HG03045 (cell line): ENCODE results near the gene LCMT1.

Source experiments
- ATAC-seq: cut with Tn5 transposase; IDR thresholded peaks from one replicate; pipeline ENCODE4 v1.9.1; 2021; ENCODE audit warnings: mild to moderate bottlenecking, moderate library complexity; ENCODE audit not compliant: unreplicated experiment

Gene LCMT1

DNA sequence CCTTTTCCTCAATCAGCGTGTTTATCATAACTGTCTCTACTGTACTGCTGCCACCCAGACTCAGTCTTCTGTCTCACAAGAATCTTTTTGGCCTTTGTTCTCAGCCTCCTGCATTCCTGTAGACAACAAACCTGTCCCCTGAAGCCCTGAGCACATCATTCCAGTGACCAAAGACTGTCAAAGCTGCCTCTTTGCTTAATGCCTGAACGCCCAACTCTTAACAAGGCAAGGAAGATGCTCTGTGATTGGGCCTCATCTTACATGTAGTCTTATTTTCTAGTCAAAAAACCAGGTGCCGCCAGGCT is 75.9 kb downstream of the LCMT1 start:
- no peak for ATAC-seq

DNA sequence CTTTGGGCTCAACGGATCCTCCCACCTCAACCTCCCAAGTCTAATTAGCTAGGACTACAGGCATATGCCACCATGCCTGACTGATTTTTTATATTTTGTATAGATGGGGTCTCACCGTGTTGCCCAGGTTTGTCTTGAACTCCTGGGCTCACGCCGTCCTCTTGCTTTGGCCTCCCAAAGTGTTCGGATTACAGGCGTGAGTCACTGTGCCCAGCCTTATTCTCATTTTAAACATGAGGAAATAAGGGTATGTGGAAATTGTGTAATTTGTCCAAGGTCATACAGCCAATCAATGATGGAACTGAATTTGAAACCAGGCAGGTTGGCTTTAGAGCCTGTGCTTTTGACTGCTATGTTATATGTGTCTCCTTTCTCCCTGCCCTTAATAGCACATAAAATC is 77.8 kb downstream of the LCMT1 start:
- ATAC-seq = no peak

DNA sequence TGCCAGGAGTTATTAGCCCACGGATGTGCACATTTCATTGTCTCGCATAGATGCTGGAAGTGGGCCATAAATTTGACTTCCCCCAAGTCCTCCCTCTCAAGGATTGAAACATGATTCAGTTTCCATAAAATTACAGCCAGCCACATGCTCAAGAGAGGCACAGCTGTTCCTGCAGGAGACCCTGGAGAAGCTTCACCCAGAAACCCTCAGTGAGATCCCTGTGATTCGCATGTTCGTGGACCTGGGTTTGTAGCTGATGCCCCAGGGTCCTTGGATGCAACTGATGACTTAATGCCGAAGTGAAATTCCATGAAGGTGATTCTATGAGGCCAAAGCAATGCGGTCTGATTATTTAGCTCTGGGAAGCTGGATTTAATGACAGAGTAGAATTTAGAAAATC is 80.6 kb downstream of the LCMT1 start:
- no peak for ATAC-seq

DNA sequence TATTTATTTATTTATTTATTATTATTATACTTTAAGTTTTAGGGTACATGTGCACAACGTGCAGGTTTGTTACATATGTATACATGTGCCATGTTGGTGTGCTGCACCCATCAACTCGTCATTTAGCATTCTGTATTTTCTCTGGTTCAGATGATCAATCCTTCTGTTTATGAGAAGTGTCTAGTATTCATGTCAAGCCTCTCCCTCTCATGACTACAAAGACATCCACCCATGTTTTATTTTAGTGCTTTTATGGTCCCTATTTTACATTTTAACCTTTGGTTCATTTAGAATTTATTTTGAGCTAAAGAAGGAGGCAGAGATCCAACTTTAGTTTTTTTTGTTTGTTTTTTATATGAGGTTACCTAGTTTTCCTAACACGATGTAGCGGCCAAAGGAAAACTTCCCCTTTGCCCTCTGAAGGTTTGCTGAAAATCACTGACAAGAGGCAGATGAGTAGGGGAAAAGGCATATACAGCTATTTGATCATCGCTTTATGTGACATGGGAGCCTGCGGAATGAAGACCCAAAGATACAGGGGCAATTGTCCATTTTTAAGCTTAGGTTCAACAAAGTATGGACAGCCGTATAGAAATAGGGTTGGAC is 82.8 kb downstream of the LCMT1 start:
- no peak for ATAC-seq

DNA sequence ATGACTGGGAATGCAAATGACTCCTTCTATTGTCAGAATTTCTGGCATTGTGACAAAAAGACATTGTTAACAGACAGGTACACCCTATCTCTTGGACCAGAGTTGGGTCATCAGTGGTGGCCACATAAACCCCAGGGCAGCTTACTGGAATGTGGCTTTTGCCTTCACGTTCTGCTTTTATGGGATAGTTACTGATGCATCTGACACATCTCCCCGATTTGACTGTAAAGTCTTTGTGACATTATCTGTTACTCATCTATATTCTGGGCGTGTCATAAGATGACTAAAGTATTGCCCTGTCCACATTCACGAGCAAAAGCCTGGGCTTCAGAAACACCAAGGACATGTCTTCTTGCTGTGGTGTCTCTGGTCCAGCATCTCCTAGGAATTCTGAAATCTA is 86.5 kb downstream of the LCMT1 start:
- no peak for ATAC-seq

DNA sequence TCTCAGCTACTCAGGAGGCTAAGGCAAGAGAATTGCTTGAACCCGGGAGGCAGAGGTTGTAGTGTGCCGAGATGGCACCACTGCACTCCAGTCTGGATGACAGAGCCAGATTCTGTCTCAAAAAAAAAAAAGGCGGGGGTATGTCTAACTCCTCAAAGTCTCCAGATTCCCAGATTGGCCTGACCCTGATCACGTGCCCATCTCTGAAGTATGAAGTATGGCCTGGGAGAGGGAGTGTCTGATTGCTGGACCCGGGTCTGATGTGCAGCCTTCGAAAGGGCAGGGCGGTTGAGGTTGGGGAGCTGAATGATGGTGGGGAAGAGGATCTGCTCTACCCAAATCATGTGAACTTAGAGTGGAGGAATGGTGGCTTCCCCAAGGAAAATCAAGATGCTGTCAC is 87.9 kb downstream of the LCMT1 start:
- no peak for ATAC-seq

DNA sequence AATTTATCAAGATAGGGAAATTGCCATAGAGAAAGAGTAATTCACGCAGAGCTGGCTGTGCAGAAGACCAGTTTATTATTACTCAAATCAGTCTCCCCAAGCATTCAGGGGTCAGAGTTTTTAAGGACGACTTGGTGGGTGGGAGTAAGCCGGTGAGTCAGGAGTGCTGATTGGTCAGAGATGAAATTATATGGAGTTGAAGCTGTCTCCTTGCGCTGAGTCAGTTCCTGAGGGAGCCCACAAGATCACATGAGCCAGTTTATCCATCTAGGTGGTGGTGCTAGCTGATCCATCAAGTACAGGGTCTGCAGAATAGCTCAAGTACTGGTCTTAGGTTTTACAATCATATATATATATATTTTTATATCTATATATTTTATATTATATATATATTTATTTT is 99.2 kb downstream of the LCMT1 start:
- no peak for ATAC-seq

DNA sequence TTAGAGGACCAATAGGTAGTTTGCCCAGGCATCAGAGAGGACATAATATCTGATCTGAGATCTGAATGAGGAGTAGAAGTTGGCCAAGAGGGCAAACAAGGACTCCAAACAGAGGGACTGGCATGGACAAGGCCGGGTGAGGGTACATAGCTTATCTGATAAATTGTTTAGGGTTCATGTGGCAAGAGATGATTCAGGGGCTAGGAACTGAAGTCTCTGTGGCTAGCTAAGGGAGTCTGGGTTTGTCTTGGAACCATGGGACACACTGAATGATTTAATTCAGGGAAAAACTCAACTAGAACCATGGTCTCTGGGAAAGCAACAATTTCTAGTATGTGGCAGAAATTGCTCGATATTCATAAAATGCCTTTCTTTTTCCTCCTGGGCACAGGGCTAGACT is 101.1 kb downstream of the LCMT1 start:
- no peak for ATAC-seq

DNA sequence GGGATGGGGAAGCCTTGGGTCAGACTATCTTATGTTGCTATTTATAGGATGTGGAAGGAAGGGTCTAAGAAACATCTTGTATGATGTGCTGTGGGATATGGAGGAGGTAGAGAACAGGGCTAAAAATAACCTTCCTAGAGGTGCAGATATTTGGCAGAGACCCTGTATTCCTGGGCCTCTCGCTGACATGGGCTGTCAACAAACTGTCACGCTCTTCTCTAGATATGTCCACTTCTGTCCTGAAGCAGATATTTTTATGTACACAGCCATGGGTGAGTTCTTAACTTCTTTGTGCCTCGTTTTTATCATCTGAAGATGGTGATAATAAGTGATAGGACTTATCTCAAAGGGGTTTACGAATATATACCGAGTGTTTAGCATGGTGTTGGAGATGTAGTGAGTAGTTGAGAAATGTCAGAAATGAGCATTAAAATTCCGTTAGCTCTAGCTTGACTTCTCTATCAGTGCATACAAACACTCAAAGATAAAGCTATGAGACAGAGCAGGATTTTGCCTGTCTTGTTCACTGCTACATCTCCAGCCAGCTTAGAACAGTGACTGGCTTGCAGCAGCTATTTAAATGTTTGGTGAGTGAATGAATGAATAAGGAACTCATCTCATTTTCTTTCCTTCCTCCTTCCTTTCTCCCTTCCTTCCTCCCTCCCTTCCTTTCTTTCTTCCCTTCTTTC is 102.3 kb downstream of the LCMT1 start:
- ATAC-seq = no peak

DNA sequence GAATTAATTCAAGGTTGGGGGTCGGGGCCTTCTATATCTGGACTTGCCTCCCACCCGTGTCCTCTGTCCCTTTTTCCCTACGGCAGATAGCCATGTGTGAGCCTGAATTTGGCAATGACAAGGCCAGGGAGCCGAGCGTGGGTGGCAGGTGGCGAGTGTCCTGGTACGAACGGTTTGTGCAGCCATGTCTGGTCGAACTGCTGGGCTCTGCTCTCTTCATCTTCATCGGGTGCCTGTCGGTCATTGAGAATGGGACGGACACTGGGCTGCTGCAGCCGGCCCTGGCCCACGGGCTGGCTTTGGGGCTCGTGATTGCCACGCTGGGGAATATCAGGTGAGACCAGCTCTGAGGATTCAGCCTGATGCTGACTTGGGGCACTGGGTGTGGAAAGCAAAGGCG is 105.6 kb downstream of the LCMT1 start:
- ATAC-seq = no peak

DNA sequence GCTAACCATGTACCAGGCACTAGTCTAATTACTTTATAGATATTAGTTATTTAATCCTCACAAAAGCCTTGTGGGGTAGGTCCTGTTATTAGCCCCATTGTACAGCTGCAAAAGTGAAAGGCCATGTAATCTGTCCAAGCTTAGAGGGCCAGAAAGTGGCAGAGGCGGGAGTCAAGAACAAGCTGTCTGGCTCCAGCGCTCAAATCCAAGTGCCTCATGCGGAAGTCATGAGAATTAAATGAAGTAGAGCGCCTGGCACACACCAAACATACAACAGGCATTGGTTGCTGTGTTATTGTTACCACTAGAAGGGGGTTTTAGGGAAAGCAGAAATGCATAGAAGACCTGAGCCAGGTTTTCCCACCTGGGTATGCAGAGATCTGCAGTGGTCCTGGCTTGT is 106.4 kb downstream of the LCMT1 start:
- ATAC-seq = no peak

DNA sequence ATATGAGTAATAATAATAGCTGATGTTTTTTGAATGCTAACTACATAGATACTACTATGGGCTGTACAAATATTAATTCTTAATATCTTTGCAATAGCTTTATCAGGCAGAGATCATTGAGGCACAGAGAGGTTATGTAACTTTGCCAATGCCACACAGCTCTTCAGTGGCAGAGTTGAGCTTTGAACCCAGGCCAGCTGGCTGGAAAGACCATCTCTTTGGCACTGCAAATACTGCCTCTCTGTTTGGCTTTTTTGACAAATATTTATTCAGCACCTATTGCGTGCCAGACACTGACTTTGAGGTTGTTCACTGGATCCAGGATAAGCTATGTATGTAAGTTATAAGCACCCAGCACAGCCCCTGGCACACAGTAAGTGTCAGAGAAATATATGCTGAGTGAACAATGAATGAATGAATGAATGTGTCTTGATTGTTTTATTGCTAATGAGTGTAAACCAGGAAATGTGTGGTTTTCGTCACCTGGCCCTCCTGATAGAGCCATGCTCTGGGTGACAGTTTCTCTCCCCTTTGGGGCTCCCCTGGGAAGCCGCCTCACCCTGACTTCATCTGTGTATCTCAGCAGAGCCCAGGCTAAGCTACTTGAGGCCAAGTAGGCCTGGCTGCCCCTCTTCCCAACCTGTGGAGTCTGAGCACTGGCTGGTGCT is 107.7 kb downstream of the LCMT1 start:
- no peak for ATAC-seq

DNA sequence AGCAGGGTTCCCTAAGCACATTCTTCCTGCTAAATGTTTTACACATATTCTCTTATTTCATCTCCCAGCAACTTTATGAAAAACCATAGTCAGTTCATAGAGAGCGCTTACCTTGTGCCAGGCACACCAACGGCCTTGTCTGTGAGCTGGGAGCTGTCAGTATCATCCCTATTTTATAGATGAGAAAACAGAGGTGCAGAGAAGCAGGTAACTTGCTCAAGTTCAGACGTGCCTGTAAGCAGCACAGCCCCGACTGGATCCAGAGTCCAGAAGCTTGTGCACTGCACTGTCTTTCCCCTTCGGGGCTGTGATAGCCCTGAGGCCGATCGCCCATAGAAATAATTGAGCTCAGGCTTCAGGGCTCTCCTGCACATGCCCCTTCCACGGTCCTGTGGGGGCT is 111.4 kb downstream of the LCMT1 start:
- ATAC-seq = no peak

DNA sequence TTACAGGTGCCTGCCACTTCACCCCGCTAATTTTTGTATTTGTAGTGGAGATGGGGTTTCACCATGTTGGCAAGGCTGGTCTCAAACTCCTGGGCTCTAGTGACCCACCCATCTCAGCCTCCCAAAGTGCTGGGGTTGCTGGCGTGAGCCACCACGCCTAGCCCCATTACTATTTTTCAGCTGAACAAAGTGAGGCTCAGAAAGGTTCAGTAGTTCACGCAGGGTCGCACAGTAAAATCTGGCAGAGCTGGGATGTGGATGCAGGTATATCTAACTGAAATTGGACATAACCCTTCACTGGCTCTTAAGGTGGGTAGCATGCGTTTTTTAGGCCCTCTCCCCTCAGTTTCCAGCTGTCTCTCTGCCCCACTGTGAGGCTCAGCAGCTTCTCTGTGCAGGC is 112.4 kb downstream of the LCMT1 start:
- ATAC-seq = no peak

DNA sequence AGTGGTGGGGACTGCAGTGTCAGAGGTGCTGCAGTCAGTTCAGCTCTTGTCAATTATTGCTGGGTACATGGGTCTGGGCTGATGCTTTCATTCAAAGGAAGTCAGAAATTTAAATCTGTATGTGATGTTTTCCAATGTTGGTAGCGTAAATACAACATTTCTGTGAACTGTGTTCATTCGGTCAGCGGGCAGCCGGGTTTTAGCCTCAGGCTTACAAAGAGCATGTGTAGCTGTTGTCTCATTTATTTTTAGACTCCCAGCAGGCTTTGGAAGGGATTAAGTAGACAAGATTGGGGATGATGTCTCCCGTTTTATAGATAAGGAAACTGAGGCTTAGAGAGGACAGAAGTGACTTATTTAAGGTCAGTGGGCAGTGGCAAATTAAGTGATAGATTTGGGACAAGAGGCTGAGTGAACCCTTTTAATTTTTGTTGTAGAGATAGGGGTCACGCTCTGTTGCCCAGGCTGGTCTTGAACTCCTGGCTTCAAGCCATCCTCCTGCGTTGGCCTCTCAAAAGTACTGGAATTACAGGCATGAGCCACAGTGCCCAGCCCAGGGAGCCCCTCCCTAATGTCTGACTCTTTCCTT is 113.3 kb downstream of the LCMT1 start:
- ATAC-seq = no peak
